Uterus (tissue), 2 donors: ENCODE measurements around the gene VAV1.

Experiments
- POLR2A ChIP-seq, 2 donors: fragments of 450-650 bp; IDR thresholded peaks; one replicate each; pipeline ENCODE4 v1.6.1; 2016; ENCODE audit warnings: antibody characterized with exemption in 2 of 2, mild to moderate bottlenecking in 1 of 2, moderate library complexity in 1 of 2
- TF ChIP-seq, protein P1 (sequence below), 4 experiments: fragments of 200-600 bp in 2 of 4; fragments of 450-650 bp in 2 of 4; sonication (generic) in 2 of 4; IDR thresholded peaks; one replicate each; pipeline ENCODE4 v1.5.1; 2016 to 2019; ENCODE audit warnings: antibody characterized with exemption in 4 of 4, mild to moderate bottlenecking in 2 of 4, moderate library complexity in 1 of 4

DNA sequence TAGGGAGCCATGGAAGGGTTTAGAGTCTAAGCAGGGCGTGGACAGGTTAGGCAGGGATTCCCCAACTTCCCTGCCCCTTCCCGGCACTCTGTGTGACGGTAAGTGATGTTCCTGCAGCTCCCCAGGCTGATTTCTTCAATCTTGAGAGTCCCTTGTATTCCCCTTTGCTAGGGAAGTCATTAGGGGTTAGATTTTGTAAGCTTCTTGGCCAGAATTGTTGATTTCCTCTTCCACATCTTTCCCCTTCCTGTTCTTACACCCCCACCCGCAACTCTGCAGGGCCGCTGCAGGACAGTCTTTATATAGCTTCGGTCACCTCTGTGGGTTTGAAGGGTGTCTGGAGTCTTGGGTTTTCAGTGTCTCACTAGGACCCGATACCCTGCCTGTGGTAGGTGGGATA is 104.2 kb downstream of the VAV1 start:
- TF ChIP-seq, protein P1, sequence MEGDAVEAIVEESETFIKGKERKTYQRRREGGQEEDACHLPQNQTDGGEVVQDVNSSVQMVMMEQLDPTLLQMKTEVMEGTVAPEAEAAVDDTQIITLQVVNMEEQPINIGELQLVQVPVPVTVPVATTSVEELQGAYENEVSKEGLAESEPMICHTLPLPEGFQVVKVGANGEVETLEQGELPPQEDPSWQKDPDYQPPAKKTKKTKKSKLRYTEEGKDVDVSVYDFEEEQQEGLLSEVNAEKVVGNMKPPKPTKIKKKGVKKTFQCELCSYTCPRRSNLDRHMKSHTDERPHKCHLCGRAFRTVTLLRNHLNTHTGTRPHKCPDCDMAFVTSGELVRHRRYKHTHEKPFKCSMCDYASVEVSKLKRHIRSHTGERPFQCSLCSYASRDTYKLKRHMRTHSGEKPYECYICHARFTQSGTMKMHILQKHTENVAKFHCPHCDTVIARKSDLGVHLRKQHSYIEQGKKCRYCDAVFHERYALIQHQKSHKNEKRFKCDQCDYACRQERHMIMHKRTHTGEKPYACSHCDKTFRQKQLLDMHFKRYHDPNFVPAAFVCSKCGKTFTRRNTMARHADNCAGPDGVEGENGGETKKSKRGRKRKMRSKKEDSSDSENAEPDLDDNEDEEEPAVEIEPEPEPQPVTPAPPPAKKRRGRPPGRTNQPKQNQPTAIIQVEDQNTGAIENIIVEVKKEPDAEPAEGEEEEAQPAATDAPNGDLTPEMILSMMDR (IDR thresholded peaks at IDR 0.05), result no peak
- no peak for TF ChIP-seq POLR2A (IDR thresholded peaks at IDR 0.05)
